ENCODE measurements around the gene PLD6.

DNA sequence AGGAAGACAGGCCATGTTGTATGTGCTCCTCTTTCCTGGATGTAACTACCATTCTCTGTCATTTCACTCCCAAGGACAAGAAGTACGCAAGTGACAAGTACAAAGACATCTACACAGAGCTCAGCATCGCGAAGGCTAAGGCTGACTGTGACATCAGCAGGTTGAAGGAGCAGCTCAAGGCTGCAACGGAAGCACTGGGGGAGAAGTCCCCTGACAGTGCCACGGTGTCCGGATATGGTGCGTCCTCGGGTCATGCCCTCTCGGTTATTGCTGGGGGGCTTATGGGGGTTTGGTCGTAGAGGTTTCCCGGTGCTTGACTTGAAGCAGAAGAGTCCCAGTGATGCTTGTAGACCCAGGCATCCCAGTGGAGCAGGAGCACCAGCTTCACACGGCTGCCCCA is 29.0 kb downstream of the PLD6 start:
- TF ChIP-seq SIN3A (IDR thresholded peaks at IDR 0.05; ENCODE audit: borderline replicate concordance, insufficient read depth, low read length) (no peak), POLR2AphosphoS5 (IDR thresholded peaks at IDR 0.05; ENCODE audit: low read depth, low read length) (no peak), REST (IDR thresholded peaks at IDR 0.05; ENCODE audit: insufficient read depth in 1 of 2, low read depth in 2 of 2, low read length in 2 of 2) (no peak), TAF1 (IDR thresholded peaks at IDR 0.05; ENCODE audit: borderline replicate concordance, insufficient read depth, low read length) (no peak), FOXP2 (optimal IDR thresholded peaks at IDR 0.05; ENCODE audit: borderline replicate concordance, extremely low read depth, extremely low read length, insufficient read depth) (no peak)
